Measurements from ENCODE around the gene TMEM234. TPM values are rescaled to one million over a fixed set of nuclear protein-coding genes. Genes with fewer than 3 reads are reported as not detected.

TMEM234 gene
- total and polyA plus RNA-seq, 2 of the 13 experiments (the other 11 are each of a cell fraction or from before 2014, with no cell fraction given): 6.1 to 9.0 TPM

- TF ChIP-seq CTCF (CRISPR knock-in tag; IDR thresholded peaks at IDR 0.05) (no peak), CBX2 (IDR thresholded peaks at IDR 0.05; ENCODE audit: low read depth, low read length) (no peak), CBX2 (CRISPR knock-in tag; IDR thresholded peaks at IDR 0.05; ENCODE audit: low read depth) (no peak), ZSCAN20 (CRISPR knock-in tag; IDR thresholded peaks at IDR 0.05; ENCODE audit: borderline replicate concordance) (no peak), GLMP (CRISPR knock-in tag; IDR thresholded peaks at IDR 0.05; ENCODE audit: borderline replicate concordance) (no peak), ZSCAN31 (CRISPR knock-in tag; IDR thresholded peaks at IDR 0.05; ENCODE audit: low read depth) (no peak), MAZ (IDR thresholded peaks at IDR 0.05; ENCODE audit: borderline replicate concordance, low read depth, low read length) (0 out of 2 replicates have a peak, but pooled peaks have one; percentile 28), MAZ (CRISPR knock-in tag; IDR thresholded peaks at IDR 0.05; ENCODE audit: low read depth) (peak; percentile 25; the same call in 1 of the 2 replicates), HOMEZ (CRISPR knock-in tag; IDR thresholded peaks at IDR 0.05; ENCODE audit: low read depth) (no peak), SIN3B (IDR thresholded peaks at IDR 0.05; ENCODE audit: low read length) (no peak), MXD1 (CRISPR knock-in tag; IDR thresholded peaks at IDR 0.05) (peak; percentile 28; the same call in 1 of the 2 replicates), MYNN (CRISPR knock-in tag; IDR thresholded peaks at IDR 0.05; ENCODE audit: low read depth) (no peak), ATF4 (CRISPR knock-in tag; IDR thresholded peaks at IDR 0.05) (peak in 1 of 2 experiments; percentile 36; a peak in 2 of 4 replicates), NPAS2 (CRISPR knock-in tag; IDR thresholded peaks at IDR 0.05; ENCODE audit: borderline replicate concordance) (no peak), GZF1 (CRISPR knock-in tag; IDR thresholded peaks at IDR 0.05) (no peak), LBX2 (CRISPR knock-in tag; IDR thresholded peaks at IDR 0.05; ENCODE audit: borderline replicate concordance) (0 out of 2 replicates have a peak, but pooled peaks have one; percentile 44), CAMTA2 (CRISPR knock-in tag; IDR thresholded peaks at IDR 0.05; ENCODE audit: borderline replicate concordance) (peak; percentile 60; the same call in 1 of the 2 replicates), ZNF740 (CRISPR knock-in tag; IDR thresholded peaks at IDR 0.05) (no peak), JARID2 (CRISPR knock-in tag; IDR thresholded peaks at IDR 0.05; ENCODE audit: insufficient replicate concordance) (no peak), NFYC (CRISPR knock-in tag; IDR thresholded peaks at IDR 0.05) (no peak), FOSL2 (CRISPR knock-in tag; IDR thresholded peaks at IDR 0.05) (peak; percentile 70), ZNF350 (CRISPR knock-in tag; IDR thresholded peaks at IDR 0.05; ENCODE audit: borderline replicate concordance, low read depth) (peak; percentile 38; the same call in 1 of the 2 replicates)
Measured at GRCh38 chr1:32221980-32222755, at the start of gene TMEM234, which contains the start of gene EIF3I (continued).
